HEK293T (cell line): ENCODE measurements around the gene CRTAP.

Experiments
- ARNT ChIP-seq: fragments of 450-650 bp; IDR thresholded peaks from 2 replicates; pipeline ENCODE4 v1.6.1; 2017; ENCODE audit warnings: mild to moderate bottlenecking
- BHLHE40 ChIP-seq: fragments of 450-650 bp; IDR thresholded peaks from 2 replicates; pipeline ENCODE4 v1.6.1; 2016; ENCODE audit warnings: mild to moderate bottlenecking, moderate library complexity, borderline replicate concordance
- CTBP1 ChIP-seq: fragments of 450-650 bp; IDR thresholded peaks from 2 replicates; pipeline ENCODE4 v1.6.1; 2016; ENCODE audit warnings: borderline replicate concordance
- FOXK2 ChIP-seq: fragments of 450-650 bp; IDR thresholded peaks from 2 replicates; pipeline ENCODE4 v1.6.1; 2016; ENCODE audit warnings: mild to moderate bottlenecking
- FOXM1 ChIP-seq: fragments of 450-650 bp; IDR thresholded peaks from 2 replicates; pipeline ENCODE4 v1.6.1; 2017; ENCODE audit warnings: mild to moderate bottlenecking, borderline replicate concordance
- HDGF ChIP-seq: fragments of 450-650 bp; IDR thresholded peaks from 2 replicates; pipeline ENCODE4 v1.6.1; 2017; ENCODE audit warnings: antibody characterized with exemption, borderline replicate concordance
- SP1 ChIP-seq: fragments of 450-650 bp; IDR thresholded peaks from 2 replicates; pipeline ENCODE4 v1.6.1; 2017
- SUZ12 ChIP-seq: fragments of 450-650 bp; IDR thresholded peaks from 2 replicates; pipeline ENCODE4 v1.6.1; 2016; ENCODE audit warnings: mild to moderate bottlenecking

GRCh38 chr3:33139996-33140395 is 26.2 kb downstream of the CRTAP start:
- TF ChIP-seq FOXK2 = no peak
- no peak for TF ChIP-seq BHLHE40
- no peak for TF ChIP-seq FOXM1
- no peak for TF ChIP-seq SP1
- no peak for TF ChIP-seq CTBP1
- TF ChIP-seq HDGF = no peak
- TF ChIP-seq SUZ12 = no peak
- no peak for TF ChIP-seq ARNT
